ENCODE data around the gene TBC1D22A. TPM values are rescaled to one million over a fixed set of nuclear protein-coding genes. Genes with fewer than 3 reads are reported as not detected.
A peak's percentile ranks its signal among the peaks of the same experiment; 100 is the strongest.

The TBC1D22A gene
- total and polyA plus RNA-seq, 2 experiments from 2014 or later = 9.6 to 13.3 TPM

DNA sequence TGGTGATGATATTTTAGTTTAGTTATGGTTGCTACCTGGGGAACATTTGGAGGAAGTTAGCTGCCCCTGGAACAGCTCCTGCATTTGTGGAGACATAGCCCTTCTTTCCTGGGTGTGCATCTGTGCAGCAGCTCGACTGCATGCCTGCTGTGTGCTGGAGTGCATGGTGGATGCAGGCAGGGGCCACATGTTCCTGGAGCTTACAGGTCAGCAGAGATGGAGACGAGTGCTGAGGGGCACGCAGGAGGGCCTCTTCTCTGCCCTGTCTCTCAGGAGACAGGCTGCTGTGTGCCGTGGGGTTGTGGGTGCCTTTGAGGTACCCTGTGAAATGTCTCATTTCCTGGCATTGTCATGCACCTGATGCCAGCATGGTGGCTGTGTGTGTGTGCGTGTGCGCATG is 87.5 kb downstream of the TBC1D22A start:
- peaks cover 14% of the 10 kb centered on the region for H3K79me2 ChIP-seq (replicated peaks; ENCODE audit: insufficient read depth)
- no peak overlapping the region for H2AFZ ChIP-seq
- no peak overlapping the region for H3K4me3 ChIP-seq
- no peaks in the 10 kb centered on the region for H3K4me1 ChIP-seq (ENCODE audit: insufficient read depth)
- H3K9me2 ChIP-seq (ENCODE audit: insufficient read depth) = no peaks in the 10 kb centered on the region
- Mint-ChIP-seq H3K36me3 (ENCODE audit: low read depth) (peaks cover 11% of the 10 kb centered on the region), H3K4me1 (peaks cover 30% of the 10 kb centered on the region), H3K9me3 (no peaks in the 10 kb centered on the region; the same call in 2 of the 3 replicates), H3K27ac (peak overlapping the region; percentile 17), H3K27me3 (ENCODE audit: insufficient read depth, low read depth, poor library complexity) (peaks cover 8% of the 10 kb centered on the region), H3K4me3 (no peak overlapping the region)
- DNase-seq (ENCODE audit: low spot score) (no peak), ATAC-seq (no peak)
- H3K27ac ChIP-seq (ENCODE audit: low read depth) = no peak overlapping the region
- H3F3A ChIP-seq (replicated peaks; ENCODE audit: low read depth) = no peaks in the 10 kb centered on the region
- H4K20me1 ChIP-seq (replicated peaks; ENCODE audit: insufficient read depth) = no peaks in the 10 kb centered on the region; the same call in 1 of the 2 replicates
- H3K27me3 ChIP-seq (ENCODE audit: insufficient read depth) = no peaks in the 10 kb centered on the region
- H3K36me3 ChIP-seq (ENCODE audit: insufficient read depth) = peaks cover 3% of the 10 kb centered on the region; the same call in 1 of the 2 replicates
- no peak for TF ChIP-seq CREB1 (CRISPR knock-in tag; IDR thresholded peaks at IDR 0.05; ENCODE audit: low read depth)
- TF ChIP-seq, protein P1, sequence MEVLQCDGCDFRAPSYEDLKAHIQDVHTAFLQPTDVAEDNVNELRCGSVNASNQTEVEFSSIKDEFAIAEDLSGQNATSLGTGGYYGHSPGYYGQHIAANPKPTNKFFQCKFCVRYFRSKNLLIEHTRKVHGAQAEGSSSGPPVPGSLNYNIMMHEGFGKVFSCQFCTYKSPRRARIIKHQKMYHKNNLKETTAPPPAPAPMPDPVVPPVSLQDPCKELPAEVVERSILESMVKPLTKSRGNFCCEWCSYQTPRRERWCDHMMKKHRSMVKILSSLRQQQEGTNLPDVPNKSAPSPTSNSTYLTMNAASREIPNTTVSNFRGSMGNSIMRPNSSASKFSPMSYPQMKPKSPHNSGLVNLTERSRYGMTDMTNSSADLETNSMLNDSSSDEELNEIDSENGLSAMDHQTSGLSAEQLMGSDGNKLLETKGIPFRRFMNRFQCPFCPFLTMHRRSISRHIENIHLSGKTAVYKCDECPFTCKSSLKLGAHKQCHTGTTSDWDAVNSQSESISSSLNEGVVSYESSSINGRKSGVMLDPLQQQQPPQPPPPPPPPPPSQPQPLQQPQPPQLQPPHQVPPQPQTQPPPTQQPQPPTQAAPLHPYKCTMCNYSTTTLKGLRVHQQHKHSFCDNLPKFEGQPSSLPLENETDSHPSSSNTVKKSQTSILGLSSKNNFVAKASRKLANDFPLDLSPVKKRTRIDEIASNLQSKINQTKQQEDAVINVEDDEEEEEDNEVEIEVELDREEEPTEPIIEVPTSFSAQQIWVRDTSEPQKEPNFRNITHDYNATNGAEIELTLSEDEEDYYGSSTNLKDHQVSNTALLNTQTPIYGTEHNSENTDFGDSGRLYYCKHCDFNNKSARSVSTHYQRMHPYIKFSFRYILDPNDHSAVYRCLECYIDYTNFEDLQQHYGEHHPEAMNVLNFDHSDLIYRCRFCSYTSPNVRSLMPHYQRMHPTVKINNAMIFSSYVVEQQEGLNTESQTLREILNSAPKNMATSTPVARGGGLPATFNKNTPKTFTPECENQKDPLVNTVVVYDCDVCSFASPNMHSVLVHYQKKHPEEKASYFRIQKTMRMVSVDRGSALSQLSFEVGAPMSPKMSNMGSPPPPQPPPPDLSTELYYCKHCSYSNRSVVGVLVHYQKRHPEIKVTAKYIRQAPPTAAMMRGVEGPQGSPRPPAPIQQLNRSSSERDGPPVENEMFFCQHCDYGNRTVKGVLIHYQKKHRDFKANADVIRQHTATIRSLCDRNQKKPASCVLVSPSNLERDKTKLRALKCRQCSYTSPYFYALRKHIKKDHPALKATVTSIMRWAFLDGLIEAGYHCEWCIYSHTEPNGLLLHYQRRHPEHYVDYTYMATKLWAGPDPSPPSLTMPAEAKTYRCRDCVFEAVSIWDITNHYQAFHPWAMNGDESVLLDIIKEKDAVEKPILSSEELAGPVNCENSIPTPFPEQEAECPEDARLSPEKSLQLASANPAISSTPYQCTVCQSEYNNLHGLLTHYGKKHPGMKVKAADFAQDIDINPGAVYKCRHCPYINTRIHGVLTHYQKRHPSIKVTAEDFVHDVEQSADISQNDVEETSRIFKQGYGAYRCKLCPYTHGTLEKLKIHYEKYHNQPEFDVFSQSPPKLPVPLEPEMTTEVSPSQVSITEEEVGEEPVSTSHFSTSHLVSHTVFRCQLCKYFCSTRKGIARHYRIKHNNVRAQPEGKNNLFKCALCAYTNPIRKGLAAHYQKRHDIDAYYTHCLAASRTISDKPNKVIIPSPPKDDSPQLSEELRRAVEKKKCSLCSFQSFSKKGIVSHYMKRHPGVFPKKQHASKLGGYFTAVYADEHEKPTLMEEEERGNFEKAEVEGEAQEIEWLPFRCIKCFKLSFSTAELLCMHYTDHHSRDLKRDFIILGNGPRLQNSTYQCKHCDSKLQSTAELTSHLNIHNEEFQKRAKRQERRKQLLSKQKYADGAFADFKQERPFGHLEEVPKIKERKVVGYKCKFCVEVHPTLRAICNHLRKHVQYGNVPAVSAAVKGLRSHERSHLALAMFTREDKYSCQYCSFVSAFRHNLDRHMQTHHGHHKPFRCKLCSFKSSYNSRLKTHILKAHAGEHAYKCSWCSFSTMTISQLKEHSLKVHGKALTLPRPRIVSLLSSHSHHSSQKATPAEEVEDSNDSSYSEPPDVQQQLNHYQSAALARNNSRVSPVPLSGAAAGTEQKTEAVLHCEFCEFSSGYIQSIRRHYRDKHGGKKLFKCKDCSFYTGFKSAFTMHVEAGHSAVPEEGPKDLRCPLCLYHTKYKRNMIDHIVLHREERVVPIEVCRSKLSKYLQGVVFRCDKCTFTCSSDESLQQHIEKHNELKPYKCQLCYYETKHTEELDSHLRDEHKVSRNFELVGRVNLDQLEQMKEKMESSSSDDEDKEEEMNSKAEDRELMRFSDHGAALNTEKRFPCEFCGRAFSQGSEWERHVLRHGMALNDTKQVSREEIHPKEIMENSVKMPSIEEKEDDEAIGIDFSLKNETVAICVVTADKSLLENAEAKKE (CRISPR knock-in tag; IDR thresholded peaks at IDR 0.05) = no peak
- TF ChIP-seq, protein P2, sequence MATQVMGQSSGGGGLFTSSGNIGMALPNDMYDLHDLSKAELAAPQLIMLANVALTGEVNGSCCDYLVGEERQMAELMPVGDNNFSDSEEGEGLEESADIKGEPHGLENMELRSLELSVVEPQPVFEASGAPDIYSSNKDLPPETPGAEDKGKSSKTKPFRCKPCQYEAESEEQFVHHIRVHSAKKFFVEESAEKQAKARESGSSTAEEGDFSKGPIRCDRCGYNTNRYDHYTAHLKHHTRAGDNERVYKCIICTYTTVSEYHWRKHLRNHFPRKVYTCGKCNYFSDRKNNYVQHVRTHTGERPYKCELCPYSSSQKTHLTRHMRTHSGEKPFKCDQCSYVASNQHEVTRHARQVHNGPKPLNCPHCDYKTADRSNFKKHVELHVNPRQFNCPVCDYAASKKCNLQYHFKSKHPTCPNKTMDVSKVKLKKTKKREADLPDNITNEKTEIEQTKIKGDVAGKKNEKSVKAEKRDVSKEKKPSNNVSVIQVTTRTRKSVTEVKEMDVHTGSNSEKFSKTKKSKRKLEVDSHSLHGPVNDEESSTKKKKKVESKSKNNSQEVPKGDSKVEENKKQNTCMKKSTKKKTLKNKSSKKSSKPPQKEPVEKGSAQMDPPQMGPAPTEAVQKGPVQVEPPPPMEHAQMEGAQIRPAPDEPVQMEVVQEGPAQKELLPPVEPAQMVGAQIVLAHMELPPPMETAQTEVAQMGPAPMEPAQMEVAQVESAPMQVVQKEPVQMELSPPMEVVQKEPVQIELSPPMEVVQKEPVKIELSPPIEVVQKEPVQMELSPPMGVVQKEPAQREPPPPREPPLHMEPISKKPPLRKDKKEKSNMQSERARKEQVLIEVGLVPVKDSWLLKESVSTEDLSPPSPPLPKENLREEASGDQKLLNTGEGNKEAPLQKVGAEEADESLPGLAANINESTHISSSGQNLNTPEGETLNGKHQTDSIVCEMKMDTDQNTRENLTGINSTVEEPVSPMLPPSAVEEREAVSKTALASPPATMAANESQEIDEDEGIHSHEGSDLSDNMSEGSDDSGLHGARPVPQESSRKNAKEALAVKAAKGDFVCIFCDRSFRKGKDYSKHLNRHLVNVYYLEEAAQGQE (IDR thresholded peaks at IDR 0.05; ENCODE audit: unreplicated experiment) = no peak
- no peak for TF ChIP-seq STAT1 (IDR thresholded peaks at IDR 0.05; ENCODE audit: unreplicated experiment)
- no peak for TF ChIP-seq ZNF331 (CRISPR knock-in tag; IDR thresholded peaks at IDR 0.05; ENCODE audit: low read depth)
- TF ChIP-seq JUNB (IDR thresholded peaks at IDR 0.05; ENCODE audit: unreplicated experiment) = no peak
- TF ChIP-seq, protein P3, sequence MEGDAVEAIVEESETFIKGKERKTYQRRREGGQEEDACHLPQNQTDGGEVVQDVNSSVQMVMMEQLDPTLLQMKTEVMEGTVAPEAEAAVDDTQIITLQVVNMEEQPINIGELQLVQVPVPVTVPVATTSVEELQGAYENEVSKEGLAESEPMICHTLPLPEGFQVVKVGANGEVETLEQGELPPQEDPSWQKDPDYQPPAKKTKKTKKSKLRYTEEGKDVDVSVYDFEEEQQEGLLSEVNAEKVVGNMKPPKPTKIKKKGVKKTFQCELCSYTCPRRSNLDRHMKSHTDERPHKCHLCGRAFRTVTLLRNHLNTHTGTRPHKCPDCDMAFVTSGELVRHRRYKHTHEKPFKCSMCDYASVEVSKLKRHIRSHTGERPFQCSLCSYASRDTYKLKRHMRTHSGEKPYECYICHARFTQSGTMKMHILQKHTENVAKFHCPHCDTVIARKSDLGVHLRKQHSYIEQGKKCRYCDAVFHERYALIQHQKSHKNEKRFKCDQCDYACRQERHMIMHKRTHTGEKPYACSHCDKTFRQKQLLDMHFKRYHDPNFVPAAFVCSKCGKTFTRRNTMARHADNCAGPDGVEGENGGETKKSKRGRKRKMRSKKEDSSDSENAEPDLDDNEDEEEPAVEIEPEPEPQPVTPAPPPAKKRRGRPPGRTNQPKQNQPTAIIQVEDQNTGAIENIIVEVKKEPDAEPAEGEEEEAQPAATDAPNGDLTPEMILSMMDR (conservative IDR thresholded peaks at IDR 0.05; ENCODE audit: low read depth in 2 of 2) = no peak
- TF ChIP-seq, protein P4, sequence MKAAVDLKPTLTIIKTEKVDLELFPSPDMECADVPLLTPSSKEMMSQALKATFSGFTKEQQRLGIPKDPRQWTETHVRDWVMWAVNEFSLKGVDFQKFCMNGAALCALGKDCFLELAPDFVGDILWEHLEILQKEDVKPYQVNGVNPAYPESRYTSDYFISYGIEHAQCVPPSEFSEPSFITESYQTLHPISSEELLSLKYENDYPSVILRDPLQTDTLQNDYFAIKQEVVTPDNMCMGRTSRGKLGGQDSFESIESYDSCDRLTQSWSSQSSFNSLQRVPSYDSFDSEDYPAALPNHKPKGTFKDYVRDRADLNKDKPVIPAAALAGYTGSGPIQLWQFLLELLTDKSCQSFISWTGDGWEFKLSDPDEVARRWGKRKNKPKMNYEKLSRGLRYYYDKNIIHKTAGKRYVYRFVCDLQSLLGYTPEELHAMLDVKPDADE (IDR thresholded peaks at IDR 0.05) = no peak
- no peak for TF ChIP-seq POLR2AphosphoS5 (IDR thresholded peaks at IDR 0.05; ENCODE audit: low read depth)
- no peak overlapping the region for H3K4me2 ChIP-seq
